Type B pancreatic cell (in vitro differentiated cells): ENCODE results near the gene SIGLEC6. TPM values are rescaled to one million over a fixed set of nuclear protein-coding genes. Genes with fewer than 3 reads are reported as not detected.

ENCODE experiments used
- DNase-seq: peaks from one replicate; pipeline ENCODE4 v3.0.0; 2021; ENCODE audit warnings: mixed read lengths; ENCODE audit not compliant: unreplicated experiment; ENCODE audit errors: extremely low spot score
- H3K27ac Mint-ChIP-seq: 2 replicates; pipeline ENCODE4 v1.8.0; 2021; ENCODE audit warnings: mild to moderate bottlenecking, mixed read lengths
- H3K27me3 Mint-ChIP-seq: 2 replicates; pipeline ENCODE4 v1.8.0; 2021; ENCODE audit warnings: mixed read lengths
- H3K36me3 Mint-ChIP-seq: 2 replicates; pipeline ENCODE4 v1.8.0; 2021; ENCODE audit warnings: mixed read lengths
- H3K4me1 Mint-ChIP-seq: one replicate; pipeline ENCODE4 v1.8.0; 2021; ENCODE audit warnings: mixed read lengths; ENCODE audit not compliant: unreplicated experiment
- H3K4me3 Mint-ChIP-seq: 2 replicates; pipeline ENCODE4 v1.8.0; 2021; ENCODE audit warnings: mild to moderate bottlenecking, mixed read lengths
- H3K9me3 Mint-ChIP-seq: 2 replicates; pipeline ENCODE4 v1.8.0; 2021; ENCODE audit warnings: mixed read lengths
- CTCF ChIP-seq: fragments of 200-600 bp; sonication (generic); conservative IDR thresholded peaks from 2 replicates; pipeline ENCODE4 v1.5.0; 2021; ENCODE audit warnings: antibody characterized with exemption, mild to moderate bottlenecking
- total RNA-seq: library from RNA; stranded (reverse); gene quantifications from 2 replicates; pipeline ENCODE4 v1.2.1, GENCODE V29; 2021; ENCODE audit warnings: low replicate concordance

The SIGLEC6 gene
- total RNA-seq, 1 donor from 2014 or later = not detected

GRCh38 chr19:51514866-51515481 is 16.5 kb downstream of the SIGLEC6 start:
- no peak for DNase-seq
- peak; percentile 86 for TF ChIP-seq CTCF
- no peak overlapping the region for H3K27ac Mint-ChIP-seq
- H3K9me3 Mint-ChIP-seq = peaks cover 4% of the 10 kb centered on the region
- no peaks in the 10 kb centered on the region for H3K4me1 Mint-ChIP-seq
- H3K36me3 Mint-ChIP-seq = no peaks in the 10 kb centered on the region
- H3K27me3 Mint-ChIP-seq = peaks cover 6% of the 10 kb centered on the region
- H3K4me3 Mint-ChIP-seq = no peak overlapping the region

GRCh38 chr19:51513968-51514367 is 17.5 kb downstream of the SIGLEC6 start:
- Mint-ChIP-seq H3K9me3 (peaks cover 4% of the 10 kb centered on the region), H3K27me3 (peaks cover 6% of the 10 kb centered on the region), H3K4me1 (no peaks in the 10 kb centered on the region), H3K36me3 (no peaks in the 10 kb centered on the region), H3K4me3 (no peak overlapping the region), H3K27ac (no peak overlapping the region)
- DNase-seq = no peak
- TF ChIP-seq CTCF = no peak

- Mint-ChIP-seq H3K36me3 (no peaks in the 10 kb centered on the region), H3K4me1 (no peaks in the 10 kb centered on the region), H3K27me3 (peaks cover 6% of the 10 kb centered on the region), H3K4me3 (no peak overlapping the region), H3K27ac (no peak overlapping the region), H3K9me3 (no peaks in the 10 kb centered on the region)
- no peak for DNase-seq
- peak; percentile 60 for TF ChIP-seq CTCF
Observed at GRCh38 chr19:51511353-51511752, 20.1 kb downstream of the SIGLEC6 start.

- Mint-ChIP-seq H3K4me3 (no peak overlapping the region), H3K27me3 (peaks cover 6% of the 10 kb centered on the region), H3K4me1 (no peaks in the 10 kb centered on the region), H3K9me3 (no peaks in the 10 kb centered on the region), H3K36me3 (no peaks in the 10 kb centered on the region), H3K27ac (no peak overlapping the region)
- no peak for DNase-seq
- TF ChIP-seq CTCF = no peak
Observed at GRCh38 chr19:51509823-51510660, 21.4 kb downstream of the SIGLEC6 start.

- H3K27me3 Mint-ChIP-seq = peaks cover 9% of the 10 kb centered on the region
Observed at GRCh38 chr19:51508059-51508733, 23.3 kb downstream of the SIGLEC6 start.

More at GRCh38 chr19:51508059-51508733, 23.3 kb downstream of the SIGLEC6 start:
- DNase-seq = no peak
- no peak for TF ChIP-seq CTCF
- Mint-ChIP-seq H3K27ac (no peak overlapping the region), H3K9me3 (no peaks in the 10 kb centered on the region), H3K4me1 (no peaks in the 10 kb centered on the region), H3K4me3 (no peak overlapping the region), H3K36me3 (no peaks in the 10 kb centered on the region)
